Activated naive CD4-positive, alpha-beta T cell treated with anti-CD3 and anti-CD28 coated beads, Interleukin-2, amount 50 U/mL, for 72 hours (primary cell): ENCODE results near the gene FAM13B. TPM values are rescaled to one million over a fixed set of nuclear protein-coding genes. Genes with fewer than 3 reads are reported as not detected.
A peak's percentile ranks its signal among the peaks of the same experiment; 100 is the strongest.

Experiments used
- ATAC-seq, 2 donors: fragments of 150-1000 bp; cut with Tn5 transposase; 2 replicates each; pipeline ENCODE4 v1.10.0; 2021; ENCODE audit warnings: mild to moderate bottlenecking in 2 of 2, moderate library complexity in 2 of 2
- DNase-seq, 2 donors: peaks; one replicate each; pipeline ENCODE4 v3.0.0; 2021 to 2022; ENCODE audit warnings: low spot score in 2 of 2
- H3K27ac Mint-ChIP-seq, 2 donors: one replicate each; pipeline ENCODE4 v1.8.0; 2022; ENCODE audit warnings: mild to moderate bottlenecking in 2 of 2, mixed read lengths in 2 of 2
- H3K36me3 Mint-ChIP-seq, 2 donors: one replicate each; pipeline ENCODE4 v1.8.0; 2022; ENCODE audit warnings: mixed read lengths in 2 of 2
- H3K9me3 Mint-ChIP-seq, 2 donors: one replicate each; pipeline ENCODE4 v1.8.0; 2022; ENCODE audit warnings: mixed read lengths in 2 of 2
- total RNA-seq, 2 donors: library from RNA; stranded (reverse); gene quantifications; one replicate each; pipeline ENCODE4 v1.2.3, GENCODE V29; 2022

The FAM13B gene
- total RNA-seq, 2 donors from 2014 or later = 24.0 to 38.0 TPM

GRCh38 chr5:137891849-137892248 is 141.0 kb downstream of the FAM13B start:
- H3K27ac Mint-ChIP-seq = no peak overlapping the region
- H3K9me3 Mint-ChIP-seq = no peaks in the 10 kb centered on the region
- peak in 1 of 2 donors; percentile 7 for DNase-seq
- H3K36me3 Mint-ChIP-seq = peaks cover 10 to 14% of the 10 kb centered on the region in 2 donors
- no peak for ATAC-seq

GRCh38 chr5:137890845-137891244 is 142.0 kb downstream of the FAM13B start:
- H3K27ac Mint-ChIP-seq = no peak overlapping the region
- H3K9me3 Mint-ChIP-seq = no peaks in the 10 kb centered on the region
- peaks cover 10 to 14% of the 10 kb centered on the region in 2 donors for H3K36me3 Mint-ChIP-seq
- no peak for ATAC-seq
- DNase-seq = no peak

GRCh38 chr5:137888863-137889759 is 143.8 kb downstream of the FAM13B start, which contains the start of gene PKD2L2:
TSS of gene PKD2L2 (plus strand) at chr5:137889457. CDS start at chr5:137889492, 35 bp downstream.
- ATAC-seq (peak; percentile 99 to 100), DNase-seq (peak; percentile 82 to 90)
- peaks cover 10 to 14% of the 10 kb centered on the region in 2 donors for H3K36me3 Mint-ChIP-seq
- H3K27ac Mint-ChIP-seq = peak within 1 kb of the TSS; percentile 93 to 98
- no peaks in the 10 kb centered on the region for H3K9me3 Mint-ChIP-seq

- Mint-ChIP-seq H3K27ac (peak overlapping the region; percentile 93 to 98), H3K9me3 (no peaks in the 10 kb centered on the region), H3K36me3 (peaks cover 10 to 14% of the 10 kb centered on the region in 2 donors)
- no peak for DNase-seq
- no peak for ATAC-seq
Observed at GRCh38 chr5:137888466-137888862, 144.4 kb downstream of the FAM13B start.

Other genes starting within 250 kb of the FAM13B start
- not detected for gene MYOT, start 165.2 kb downstream of the FAM13B start, total RNA-seq
- gene PKD2L2, start 143.6 kb downstream of the FAM13B start, total RNA-seq = under 1 TPM in 1 of 2 donors, not detected in 1; 0.48 TPM
- gene WNT8A, start 51.0 kb upstream of the FAM13B start, total RNA-seq = not detected
- not detected for gene NME5, start 106.3 kb upstream of the FAM13B start, total RNA-seq
- gene BRD8, start 145.6 kb upstream of the FAM13B start, total RNA-seq = 100 to 1,000 TPM in 1 of 2 donors, 10 to 100 TPM in 1; 58.3 to 209 TPM
- 10 to 100 TPM; 63.0 to 82.9 TPM for gene KIF20A, start 146.0 kb upstream of the FAM13B start, total RNA-seq
- gene CDC23, start 180.2 kb upstream of the FAM13B start, total RNA-seq = 10 to 100 TPM; 38.4 to 56.6 TPM
- gene GFRA3, start 241.5 kb upstream of the FAM13B start, total RNA-seq = under 1 TPM in 1 of 2 donors, not detected in 1; 0.11 TPM